Effector memory CD8-positive, alpha-beta T cell (primary cell): ENCODE measurements around the gene SPATA16.

Experiments
- ATAC-seq: fragments of 150-1000 bp; cut with Tn5 transposase; replicated peaks from 2 replicates; pipeline ENCODE4 v1.10.0; 2021; ENCODE audit warnings: mild to moderate bottlenecking, moderate library complexity
- DNase-seq, 3 experiments: peaks; one replicate each; pipeline ENCODE4 v3.0.0; 2021
- H3K27ac Mint-ChIP-seq, 2 donors: one replicate each; pipeline ENCODE4 v1.8.0; 2022; ENCODE audit warnings: mild to moderate bottlenecking in 2 of 2, mixed read lengths in 2 of 2, moderate library complexity in 2 of 2
- H3K27me3 Mint-ChIP-seq, 2 donors: one replicate each; pipeline ENCODE4 v1.8.0; 2022; ENCODE audit warnings: mixed read lengths in 2 of 2
- H3K36me3 Mint-ChIP-seq: one replicate; pipeline ENCODE4 v1.8.0; 2022; ENCODE audit warnings: mild to moderate bottlenecking, moderate library complexity, mixed read lengths; ENCODE audit not compliant: insufficient read depth
- H3K4me1 Mint-ChIP-seq, 2 donors: one replicate each; pipeline ENCODE4 v1.8.0; 2022; ENCODE audit warnings: low read depth in 2 of 2, mixed read lengths in 2 of 2
- H3K4me3 Mint-ChIP-seq, 2 donors: one replicate each; pipeline ENCODE4 v1.8.0; 2022; ENCODE audit warnings: mild to moderate bottlenecking in 2 of 2, mixed read lengths in 2 of 2, moderate library complexity in 2 of 2
- H3K9me3 Mint-ChIP-seq, 2 donors: one replicate each; pipeline ENCODE4 v1.8.0; 2022; ENCODE audit warnings: mixed read lengths in 2 of 2

SPATA16 gene

GRCh38 chr3:173008978-173009377 lies 132.1 kb downstream of the SPATA16 start:
- ATAC-seq (no peak), DNase-seq (no peak)
- Mint-ChIP-seq H3K27me3 (no peaks in the 10 kb centered on the region), H3K36me3 (no peaks in the 10 kb centered on the region), H3K9me3 (peaks cover 0 to 4% of the 10 kb centered on the region in 2 donors), H3K4me1 (no peaks in the 10 kb centered on the region), H3K4me3 (no peak overlapping the region), H3K27ac (no peak overlapping the region)

DNA sequence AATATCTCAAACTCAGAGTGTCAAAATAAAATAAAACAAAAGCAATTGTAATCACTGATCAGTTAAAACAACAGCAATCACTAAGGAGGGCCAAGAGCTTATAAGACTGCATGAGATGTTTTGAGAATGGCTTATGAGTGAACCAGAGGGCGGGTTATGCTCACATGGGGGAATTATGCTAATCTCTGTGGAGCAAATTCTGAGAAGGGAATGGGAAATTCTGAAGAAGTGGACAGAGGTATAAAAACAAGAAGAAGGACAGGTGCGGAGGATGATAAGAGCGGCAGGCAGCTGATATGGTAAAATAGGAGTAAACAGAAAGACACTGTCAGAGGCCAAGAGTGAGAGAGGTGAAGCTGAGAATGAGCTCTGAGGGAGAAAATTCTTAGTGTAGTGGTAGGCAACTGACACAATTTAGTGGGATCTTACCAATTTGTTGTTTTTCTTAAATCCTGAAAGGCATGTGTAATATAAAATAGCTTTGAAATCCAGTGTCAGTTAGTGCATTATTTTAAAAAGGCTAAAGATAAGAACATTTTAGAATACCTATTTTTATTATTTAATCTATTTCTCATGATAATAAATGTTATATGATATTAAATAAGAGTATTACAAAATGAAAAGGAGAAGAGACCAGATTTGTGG lies 133.8 kb downstream of the SPATA16 start:
- Mint-ChIP-seq H3K9me3 (peaks cover 0 to 4% of the 10 kb centered on the region in 2 donors), H3K4me3 (no peak overlapping the region), H3K4me1 (no peaks in the 10 kb centered on the region), H3K27ac (no peak overlapping the region), H3K36me3 (no peaks in the 10 kb centered on the region), H3K27me3 (no peaks in the 10 kb centered on the region)
- ATAC-seq (no peak), DNase-seq (no peak)

GRCh38 chr3:173006006-173006405 lies 135.0 kb downstream of the SPATA16 start:
- Mint-ChIP-seq H3K4me3 (no peak overlapping the region), H3K36me3 (no peaks in the 10 kb centered on the region), H3K27ac (no peak overlapping the region), H3K27me3 (no peaks in the 10 kb centered on the region), H3K9me3 (peaks cover 0 to 4% of the 10 kb centered on the region in 2 donors), H3K4me1 (no peaks in the 10 kb centered on the region)
- ATAC-seq = no peak
- no peak for DNase-seq

GRCh38 chr3:173004681-173005080 lies 136.4 kb downstream of the SPATA16 start:
- Mint-ChIP-seq H3K36me3 (no peaks in the 10 kb centered on the region), H3K4me3 (no peak overlapping the region), H3K4me1 (no peaks in the 10 kb centered on the region), H3K27me3 (no peaks in the 10 kb centered on the region), H3K27ac (no peak overlapping the region), H3K9me3 (peaks cover 0 to 6% of the 10 kb centered on the region in 2 donors)
- ATAC-seq (no peak), DNase-seq (no peak)

DNA sequence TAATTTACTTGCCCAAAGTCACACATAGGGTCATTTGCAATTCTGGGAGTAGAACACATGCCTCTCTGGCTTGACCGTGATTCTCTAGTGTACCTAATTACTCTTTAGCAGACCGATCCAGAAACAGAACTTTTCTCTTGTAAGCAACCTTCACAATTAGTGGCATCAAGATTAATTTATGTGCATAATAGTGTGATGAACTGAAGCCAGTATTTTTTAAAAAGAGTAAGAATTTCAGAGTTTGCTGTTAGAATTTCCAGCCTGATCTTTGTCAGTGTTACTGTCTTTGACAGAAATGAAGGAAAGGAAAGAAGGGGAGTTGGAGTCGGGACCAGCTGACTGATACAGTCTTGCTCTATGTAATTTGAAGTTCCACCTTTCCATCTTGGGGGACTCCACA lies 137.1 kb downstream of the SPATA16 start:
- Mint-ChIP-seq H3K4me1 (no peaks in the 10 kb centered on the region), H3K36me3 (no peaks in the 10 kb centered on the region), H3K27me3 (no peaks in the 10 kb centered on the region), H3K9me3 (peaks cover 0 to 6% of the 10 kb centered on the region in 2 donors), H3K27ac (no peak overlapping the region), H3K4me3 (no peak overlapping the region)
- no peak for ATAC-seq
- no peak for DNase-seq

GRCh38 chr3:173003471-173003870 lies 137.6 kb downstream of the SPATA16 start:
- no peak for DNase-seq
- Mint-ChIP-seq H3K4me3 (no peak overlapping the region), H3K4me1 (no peaks in the 10 kb centered on the region), H3K9me3 (peaks cover 0 to 6% of the 10 kb centered on the region in 2 donors), H3K27me3 (no peaks in the 10 kb centered on the region), H3K27ac (no peak overlapping the region), H3K36me3 (no peaks in the 10 kb centered on the region)
- ATAC-seq = no peak

DNA sequence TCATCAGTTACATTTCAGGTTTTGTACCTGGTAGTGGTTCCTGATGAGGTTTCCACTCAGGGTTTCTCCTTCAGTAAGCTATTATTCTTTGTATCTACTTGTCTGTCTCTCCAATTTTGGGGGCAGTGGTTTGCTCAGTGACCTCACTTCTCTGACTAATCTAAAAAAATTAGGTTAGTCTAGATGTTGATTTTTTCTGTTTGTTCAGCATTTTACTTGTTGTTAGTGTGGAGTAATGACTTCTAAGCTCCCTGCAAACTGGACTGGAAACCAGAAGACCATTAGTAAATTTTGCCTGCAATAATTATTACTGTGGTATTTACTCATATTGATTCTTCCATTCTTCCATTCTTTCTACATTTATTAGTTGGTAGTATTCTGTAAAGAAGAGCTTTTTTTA lies 139.4 kb downstream of the SPATA16 start:
- Mint-ChIP-seq H3K36me3 (no peaks in the 10 kb centered on the region), H3K27ac (no peak overlapping the region), H3K9me3 (peaks cover 0 to 4% of the 10 kb centered on the region in 2 donors), H3K4me1 (no peaks in the 10 kb centered on the region), H3K27me3 (no peaks in the 10 kb centered on the region), H3K4me3 (no peak overlapping the region)
- ATAC-seq (no peak), DNase-seq (no peak)

- Mint-ChIP-seq H3K4me1 (no peaks in the 10 kb centered on the region), H3K27ac (no peak overlapping the region), H3K36me3 (no peaks in the 10 kb centered on the region), H3K9me3 (peaks cover 0 to 4% of the 10 kb centered on the region in 2 donors), H3K27me3 (no peaks in the 10 kb centered on the region), H3K4me3 (no peak overlapping the region)
- no peak for DNase-seq
- ATAC-seq = no peak
Measured at GRCh38 chr3:173000553-173000952, 140.5 kb downstream of the SPATA16 start.

GRCh38 chr3:172993412-172993811 lies 147.6 kb downstream of the SPATA16 start:
- Mint-ChIP-seq H3K4me1 (no peaks in the 10 kb centered on the region), H3K27ac (no peak overlapping the region), H3K36me3 (no peaks in the 10 kb centered on the region), H3K4me3 (no peak overlapping the region), H3K9me3 (peaks cover 0 to 2% of the 10 kb centered on the region in 2 donors), H3K27me3 (no peaks in the 10 kb centered on the region)
- ATAC-seq (no peak), DNase-seq (no peak)

- DNase-seq = no peak
- ATAC-seq = no peak
- Mint-ChIP-seq H3K9me3 (peaks cover 2 to 4% of the 10 kb centered on the region in 2 donors), H3K4me3 (no peak overlapping the region), H3K27ac (no peak overlapping the region), H3K36me3 (no peaks in the 10 kb centered on the region), H3K4me1 (no peaks in the 10 kb centered on the region), H3K27me3 (no peaks in the 10 kb centered on the region)
Measured at GRCh38 chr3:172991424-172991996, 149.5 kb downstream of the SPATA16 start.

- no peaks in the 10 kb centered on the region for H3K36me3 Mint-ChIP-seq
- DNase-seq = no peak
- no peak for ATAC-seq
- H3K4me3 Mint-ChIP-seq = no peak overlapping the region
- H3K27ac Mint-ChIP-seq = no peak overlapping the region
- no peaks in the 10 kb centered on the region for H3K4me1 Mint-ChIP-seq
- peaks cover 2 to 8% of the 10 kb centered on the region in 2 donors for H3K9me3 Mint-ChIP-seq
- H3K27me3 Mint-ChIP-seq = no peaks in the 10 kb centered on the region
Measured at GRCh38 chr3:172989373-172989772, 151.7 kb downstream of the SPATA16 start.

- peaks cover 0 to 8% of the 10 kb centered on the region in 2 donors for H3K9me3 Mint-ChIP-seq
- H3K27me3 Mint-ChIP-seq = no peaks in the 10 kb centered on the region
- ATAC-seq (no peak), DNase-seq (no peak)
- no peak overlapping the region for H3K4me3 Mint-ChIP-seq
- H3K36me3 Mint-ChIP-seq = no peaks in the 10 kb centered on the region
- H3K27ac Mint-ChIP-seq = no peak overlapping the region
- no peaks in the 10 kb centered on the region for H3K4me1 Mint-ChIP-seq
Measured at GRCh38 chr3:172987273-172987672, 153.8 kb downstream of the SPATA16 start.

- H3K27me3 Mint-ChIP-seq = no peaks in the 10 kb centered on the region
- H3K4me1 Mint-ChIP-seq = no peaks in the 10 kb centered on the region
- no peak overlapping the region for H3K4me3 Mint-ChIP-seq
- peaks cover 6 to 19% of the 10 kb centered on the region in 2 donors for H3K9me3 Mint-ChIP-seq
- ATAC-seq (no peak), DNase-seq (no peak)
- H3K27ac Mint-ChIP-seq = no peak overlapping the region
- H3K36me3 Mint-ChIP-seq = no peaks in the 10 kb centered on the region
Measured at GRCh38 chr3:172984914-172985313, 156.1 kb downstream of the SPATA16 start.

GRCh38 chr3:172982736-172983364 lies 158.2 kb downstream of the SPATA16 start:
- Mint-ChIP-seq H3K4me1 (no peaks in the 10 kb centered on the region), H3K27ac (no peak overlapping the region), H3K9me3 (peaks cover 6 to 19% of the 10 kb centered on the region in 2 donors), H3K27me3 (no peaks in the 10 kb centered on the region), H3K36me3 (no peaks in the 10 kb centered on the region), H3K4me3 (no peak overlapping the region)
- DNase-seq (no peak), ATAC-seq (no peak)
